Urothelium cell line (cell line): Measurements from ENCODE around the gene DUSP9.
A peak's percentile ranks its signal among the peaks of the same experiment; 100 is the strongest.

Experiments
- DNase-seq: peaks from one replicate; pipeline ENCODE4 v3.0.0; 2011; ENCODE audit warnings: low spot score, mixed read lengths
- FAIRE-seq: peaks from 2 replicates; lab custom pipeline; 2011; peaks lifted over from hg19 to GRCh38; lab: Jason Lieb, UNC

The DUSP9 gene

GRCh38 chrX:153635788-153636668 is 11.0 kb upstream of the DUSP9 start:
- DNase-seq (peak; percentile 58), FAIRE-seq (no peak)

GRCh38 chrX:153636716-153637115 is 10.3 kb upstream of the DUSP9 start:
- no peak for FAIRE-seq
- DNase-seq = no peak

GRCh38 chrX:153637121-153638040 is 9.6 kb upstream of the DUSP9 start:
- FAIRE-seq (no peak), DNase-seq (no peak)

- FAIRE-seq = no peak
- no peak for DNase-seq
These were observed 9.0 kb upstream of the DUSP9 start for GRCh38 chrX:153638041-153638371.

GRCh38 chrX:153638436-153639176 is 8.4 kb upstream of the DUSP9 start:
- FAIRE-seq (no peak), DNase-seq (no peak)

GRCh38 chrX:153639177-153640044 is 7.6 kb upstream of the DUSP9 start:
- DNase-seq = no peak
- no peak for FAIRE-seq

GRCh38 chrX:153640045-153640686 is 6.8 kb upstream of the DUSP9 start:
- FAIRE-seq (no peak), DNase-seq (no peak)

- DNase-seq (no peak), FAIRE-seq (no peak)
These were observed 6.0 kb upstream of the DUSP9 start for GRCh38 chrX:153640736-153641575.

- FAIRE-seq (no peak), DNase-seq (no peak)
These were observed 5.4 kb upstream of the DUSP9 start for GRCh38 chrX:153641627-153642026.

- no peak for FAIRE-seq
- DNase-seq = peak; percentile 49
These were observed 4.8 kb upstream of the DUSP9 start for GRCh38 chrX:153642051-153642654.

GRCh38 chrX:153642655-153643430 is 4.2 kb upstream of the DUSP9 start:
- DNase-seq (no peak), FAIRE-seq (no peak)

GRCh38 chrX:153643431-153644351 is 3.3 kb upstream of the DUSP9 start:
- no peak for FAIRE-seq
- no peak for DNase-seq

GRCh38 chrX:153644356-153645125 is 2.5 kb upstream of the DUSP9 start:
- no peak for DNase-seq
- no peak for FAIRE-seq

- DNase-seq = no peak
- no peak for FAIRE-seq
These were observed 1.9 kb upstream of the DUSP9 start for GRCh38 chrX:153645151-153645550.

- DNase-seq (no peak), FAIRE-seq (no peak)
These were observed 998 bp upstream of the DUSP9 start for GRCh38 chrX:153645921-153646488.
